ENCODE results near the gene MYO7B.

Gene MYO7B

GRCh38 chr2:127641846-127642507 lies 106.5 kb downstream of the MYO7B start:
- DNase-seq: peak; percentile 49

GRCh38 chr2:127642706-127643438 lies 107.4 kb downstream of the MYO7B start:
- no peak for DNase-seq

GRCh38 chr2:127643439-127644065 lies 108.1 kb downstream of the MYO7B start:
- DNase-seq: no peak

GRCh38 chr2:127644066-127645025 lies 108.9 kb downstream of the MYO7B start:
- DNase-seq: no peak

GRCh38 chr2:127645026-127645394 lies 109.5 kb downstream of the MYO7B start:
- DNase-seq: no peak

GRCh38 chr2:127645395-127646291 lies 110.2 kb downstream of the MYO7B start, which contains the start of gene GPR17:
Gene GPR17 (plus strand): TSS chr2:127646153. CDS start chr2:127650736, 4,583 bp downstream.
- no peak for DNase-seq

- no peak for DNase-seq
Observed at GRCh38 chr2:127646487-127647241, 111.2 kb downstream of the MYO7B start.

GRCh38 chr2:127647242-127648190 lies 112.0 kb downstream of the MYO7B start:
- no peak for DNase-seq

GRCh38 chr2:127648321-127648720 lies 112.8 kb downstream of the MYO7B start:
- no peak for DNase-seq

GRCh38 chr2:127649100-127649611 lies 113.7 kb downstream of the MYO7B start:
- no peak for DNase-seq

- DNase-seq: peak; percentile 91
Observed at GRCh38 chr2:127649684-127650040, 114.2 kb downstream of the MYO7B start.

GRCh38 chr2:127650041-127650784 lies 114.7 kb downstream of the MYO7B start:
- DNase-seq: no peak

GRCh38 chr2:127650785-127651380 lies 115.4 kb downstream of the MYO7B start:
- no peak for DNase-seq

- no peak for DNase-seq
Observed at GRCh38 chr2:127651381-127651809, 115.9 kb downstream of the MYO7B start.

GRCh38 chr2:127651971-127652550 lies 116.6 kb downstream of the MYO7B start:
- DNase-seq: no peak

GRCh38 chr2:127652786-127653357 lies 117.4 kb downstream of the MYO7B start:
- no peak for DNase-seq

GRCh38 chr2:127653421-127654083 lies 118.1 kb downstream of the MYO7B start:
- no peak for DNase-seq
